Osteocyte (in vitro differentiated cells): ENCODE measurements around the gene PRMT7. TPM values are rescaled to one million over a fixed set of nuclear protein-coding genes. Genes with fewer than 3 reads are reported as not detected.

Experiments
- DNase-seq: peaks from one replicate; pipeline ENCODE4 v3.0.0; 2021; ENCODE audit warnings: mixed read lengths; ENCODE audit not compliant: unreplicated experiment; ENCODE audit errors: extremely low spot score
- H3K27ac Mint-ChIP-seq: one replicate; pipeline ENCODE4 v1.8.0; 2021; ENCODE audit warnings: mild to moderate bottlenecking, mixed read lengths; ENCODE audit not compliant: unreplicated experiment
- H3K27me3 Mint-ChIP-seq: one replicate; pipeline ENCODE4 v1.8.0; 2021; ENCODE audit warnings: mixed read lengths; ENCODE audit not compliant: unreplicated experiment
- H3K36me3 Mint-ChIP-seq: one replicate; pipeline ENCODE4 v1.8.0; 2021; ENCODE audit warnings: mixed read lengths; ENCODE audit not compliant: unreplicated experiment
- H3K4me1 Mint-ChIP-seq: one replicate; pipeline ENCODE4 v1.8.0; 2021; ENCODE audit warnings: mixed read lengths; ENCODE audit not compliant: unreplicated experiment
- H3K4me3 Mint-ChIP-seq: one replicate; pipeline ENCODE4 v1.8.0; 2021; ENCODE audit warnings: mild to moderate bottlenecking, moderate library complexity, mixed read lengths; ENCODE audit not compliant: unreplicated experiment
- H3K9me3 Mint-ChIP-seq: one replicate; pipeline ENCODE4 v1.8.0; 2021; ENCODE audit warnings: mixed read lengths; ENCODE audit not compliant: unreplicated experiment
- CTCF ChIP-seq: fragments of 200-600 bp; sonication (generic); IDR thresholded peaks from 2 replicates; pipeline ENCODE4 v1.5.0; 2021; ENCODE audit warnings: antibody characterized with exemption, mild to moderate bottlenecking, moderate library complexity
- total RNA-seq: library from RNA; stranded (reverse); gene quantifications from 2 replicates; pipeline ENCODE4 v1.2.1, GENCODE V29; 2021

The PRMT7 gene
- total RNA-seq, 1 donor from 2014 or later, result 38.4 TPM

GRCh38 chr16:68366062-68366461 lies 55.2 kb downstream of the PRMT7 start:
- H3K4me1 Mint-ChIP-seq, result peaks cover 3% of the 10 kb centered on the region
- no peak for DNase-seq
- TF ChIP-seq CTCF, result no peak
- no peaks in the 10 kb centered on the region for H3K27me3 Mint-ChIP-seq
- H3K9me3 Mint-ChIP-seq, result no peaks in the 10 kb centered on the region
- H3K36me3 Mint-ChIP-seq, result no peaks in the 10 kb centered on the region
- no peak overlapping the region for H3K4me3 Mint-ChIP-seq
- H3K27ac Mint-ChIP-seq, result no peak overlapping the region

- peak; percentile 49 for TF ChIP-seq CTCF
- no peak overlapping the region for H3K4me3 Mint-ChIP-seq
- peaks cover 3% of the 10 kb centered on the region for H3K4me1 Mint-ChIP-seq
- H3K9me3 Mint-ChIP-seq, result no peaks in the 10 kb centered on the region
- DNase-seq, result no peak
- no peaks in the 10 kb centered on the region for H3K36me3 Mint-ChIP-seq
- no peak overlapping the region for H3K27ac Mint-ChIP-seq
- H3K27me3 Mint-ChIP-seq, result no peaks in the 10 kb centered on the region
These were observed 56.2 kb downstream of the PRMT7 start for GRCh38 chr16:68367030-68367429.

GRCh38 chr16:68367440-68367839 lies 56.6 kb downstream of the PRMT7 start:
- Mint-ChIP-seq H3K4me1 (peaks cover 3% of the 10 kb centered on the region), H3K27me3 (peaks cover under 1% of the 10 kb centered on the region), H3K4me3 (no peak overlapping the region), H3K9me3 (no peaks in the 10 kb centered on the region), H3K36me3 (no peaks in the 10 kb centered on the region), H3K27ac (no peak overlapping the region)
- no peak for TF ChIP-seq CTCF
- DNase-seq, result no peak

- TF ChIP-seq CTCF, result no peak
- H3K4me3 Mint-ChIP-seq, result no peak overlapping the region
- peaks cover 2% of the 10 kb centered on the region for H3K4me1 Mint-ChIP-seq
- peaks cover 3% of the 10 kb centered on the region for H3K27me3 Mint-ChIP-seq
- no peaks in the 10 kb centered on the region for H3K36me3 Mint-ChIP-seq
- no peaks in the 10 kb centered on the region for H3K9me3 Mint-ChIP-seq
- no peak overlapping the region for H3K27ac Mint-ChIP-seq
- no peak for DNase-seq
These were observed 57.1 kb downstream of the PRMT7 start for GRCh38 chr16:68367891-68368290.

GRCh38 chr16:68368301-68368888 lies 57.6 kb downstream of the PRMT7 start:
- no peak for TF ChIP-seq CTCF
- no peaks in the 10 kb centered on the region for H3K9me3 Mint-ChIP-seq
- no peaks in the 10 kb centered on the region for H3K4me1 Mint-ChIP-seq
- H3K36me3 Mint-ChIP-seq, result no peaks in the 10 kb centered on the region
- H3K27ac Mint-ChIP-seq, result no peak overlapping the region
- peaks cover 3% of the 10 kb centered on the region for H3K27me3 Mint-ChIP-seq
- no peak overlapping the region for H3K4me3 Mint-ChIP-seq
- DNase-seq, result no peak
